GM18505 (cell line): ENCODE measurements around the gene ENPP6.

ENCODE experiments used
- ATAC-seq: cut with Tn5 transposase; IDR thresholded peaks from one replicate; pipeline ENCODE4 v1.9.1; 2021; ENCODE audit not compliant: unreplicated experiment
- POLR2A ChIP-seq: IDR thresholded peaks from 4 replicates; pipeline ENCODE4 v1.6.1; 2011; ENCODE audit warnings: borderline replicate concordance; ENCODE audit not compliant: insufficient read depth, insufficient read length; ENCODE audit errors: extremely low read depth

Gene ENPP6

DNA sequence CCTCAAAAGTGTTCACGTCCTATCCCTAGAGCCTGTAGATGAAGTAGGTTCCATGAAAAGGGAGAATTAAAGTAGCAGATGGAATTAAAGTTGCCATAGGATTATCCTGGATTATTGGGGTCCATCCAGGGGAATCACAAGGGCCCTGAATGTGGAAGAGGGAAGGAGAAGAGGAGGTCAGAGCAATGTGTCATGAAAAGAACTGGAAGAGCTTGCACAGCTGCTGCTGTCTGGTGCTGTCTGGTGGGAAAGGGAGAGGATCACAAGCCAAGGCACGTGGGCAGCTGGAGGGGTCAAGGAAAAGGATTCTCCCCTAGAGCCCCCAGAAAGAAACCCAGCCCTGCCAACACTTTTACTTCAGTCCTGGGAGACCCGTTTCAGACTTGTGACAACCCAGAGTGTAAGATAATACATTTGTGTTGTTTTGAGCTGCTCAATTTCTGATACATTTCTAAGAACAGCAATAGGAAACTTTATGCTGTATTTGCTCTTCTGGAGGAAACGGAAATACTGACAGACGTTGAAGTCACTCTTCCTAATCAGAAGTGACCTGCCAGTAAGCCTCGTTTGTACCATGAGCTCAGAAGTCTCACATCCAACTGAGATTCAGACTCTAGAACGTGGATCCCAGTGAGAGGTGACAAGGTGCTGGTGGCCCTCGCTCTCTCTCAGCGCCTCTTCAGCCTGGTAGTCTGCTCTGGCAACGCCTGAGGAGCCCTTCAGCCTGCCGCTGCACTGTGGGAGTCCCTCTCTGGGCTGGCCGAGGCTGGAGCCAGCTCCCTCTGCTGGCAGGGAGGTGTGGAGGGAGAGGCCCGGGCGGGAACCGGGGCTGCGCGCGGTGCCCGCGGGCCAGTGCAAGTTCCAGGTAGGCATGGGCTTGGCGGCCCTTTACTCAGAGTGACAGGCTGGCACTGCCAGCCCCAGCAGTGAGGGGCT lies 34.7 kb upstream of the ENPP6 start:
- no peak for TF ChIP-seq POLR2A
- no peak for ATAC-seq

GRCh38 chr4:184251670-184251980 lies 34.0 kb upstream of the ENPP6 start:
- no peak for ATAC-seq
- TF ChIP-seq POLR2A = no peak

DNA sequence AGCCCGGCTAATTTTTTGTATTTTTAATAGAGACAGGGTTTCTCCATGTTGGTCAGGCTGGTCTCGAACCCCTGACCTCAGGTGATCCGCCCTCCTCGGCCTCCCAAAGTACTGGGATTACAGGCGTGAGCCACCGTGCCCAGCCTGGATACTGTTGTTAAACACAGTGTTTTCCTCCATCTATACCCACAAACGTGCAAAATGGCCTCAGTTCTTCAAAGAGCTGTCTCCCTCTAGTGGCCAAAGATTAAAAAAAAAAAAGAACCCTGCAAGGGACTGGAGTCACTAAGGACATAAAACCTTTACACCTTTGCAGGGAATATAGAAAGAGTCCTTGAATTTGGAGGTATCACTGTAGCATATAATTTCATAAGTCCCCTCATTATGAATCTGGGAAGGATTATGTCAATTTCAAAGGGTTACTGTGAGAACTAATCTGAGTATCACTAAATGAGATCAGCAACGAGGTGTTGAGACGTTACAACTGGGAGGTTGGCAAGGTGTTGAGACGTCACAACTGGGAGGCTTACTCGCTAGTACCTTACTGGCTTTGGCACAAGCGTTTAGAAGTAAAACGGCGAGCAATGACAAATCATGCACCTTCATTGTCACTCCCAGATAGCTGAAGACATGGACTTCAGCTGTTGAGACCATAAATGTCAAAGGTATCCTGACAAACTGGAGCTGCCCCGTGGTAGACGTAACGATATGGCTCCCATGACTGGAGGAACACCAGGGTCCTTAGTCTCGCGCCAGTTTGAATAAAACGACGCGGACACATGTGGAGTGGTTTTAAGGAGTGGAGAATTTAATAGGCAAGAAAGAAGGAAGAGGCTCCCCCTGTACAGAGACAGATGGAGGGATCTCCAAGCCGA lies 33.4 kb upstream of the ENPP6 start:
- no peak for TF ChIP-seq POLR2A
- no peak for ATAC-seq

DNA sequence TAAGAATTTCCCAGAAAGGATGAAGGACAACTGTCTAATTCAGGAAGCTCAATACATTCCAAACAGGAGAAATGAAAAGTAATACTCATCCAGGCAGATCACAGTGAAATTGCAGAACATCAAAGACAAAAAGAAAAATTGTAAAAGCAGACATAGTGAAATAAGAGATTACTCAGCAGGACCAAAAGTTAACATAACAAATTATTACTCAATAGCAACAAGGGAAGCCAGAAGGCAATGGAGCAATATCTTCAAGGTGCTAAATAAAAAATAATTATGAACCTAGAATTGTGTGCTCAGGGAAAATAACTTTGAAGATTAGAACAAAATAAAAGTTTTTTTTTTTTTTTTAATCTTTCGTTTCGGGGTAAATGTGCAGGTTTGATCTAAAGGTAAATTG lies 30.5 kb upstream of the ENPP6 start:
- no peak for ATAC-seq
- no peak for TF ChIP-seq POLR2A

GRCh38 chr4:184247421-184247820 lies 29.7 kb upstream of the ENPP6 start:
- ATAC-seq = no peak
- TF ChIP-seq POLR2A = no peak

GRCh38 chr4:184246426-184246825 lies 28.8 kb upstream of the ENPP6 start:
- no peak for TF ChIP-seq POLR2A
- ATAC-seq = no peak

GRCh38 chr4:184238072-184238745 lies 20.5 kb upstream of the ENPP6 start:
- no peak for ATAC-seq
- TF ChIP-seq POLR2A = no peak

- no peak for ATAC-seq
- TF ChIP-seq POLR2A = no peak
These were observed 19.9 kb upstream of the ENPP6 start for GRCh38 chr4:184237612-184238011.

- TF ChIP-seq POLR2A = no peak
- no peak for ATAC-seq
These were observed 17.9 kb upstream of the ENPP6 start for GRCh38 chr4:184235526-184235925.

GRCh38 chr4:184234155-184234554 lies 16.5 kb upstream of the ENPP6 start:
- no peak for ATAC-seq

GRCh38 chr4:184232975-184233374 lies 15.3 kb upstream of the ENPP6 start:
- ATAC-seq = no peak
- no peak for TF ChIP-seq POLR2A

More at GRCh38 chr4:184234155-184234554, 16.5 kb upstream of the ENPP6 start:
- TF ChIP-seq POLR2A = no peak

DNA sequence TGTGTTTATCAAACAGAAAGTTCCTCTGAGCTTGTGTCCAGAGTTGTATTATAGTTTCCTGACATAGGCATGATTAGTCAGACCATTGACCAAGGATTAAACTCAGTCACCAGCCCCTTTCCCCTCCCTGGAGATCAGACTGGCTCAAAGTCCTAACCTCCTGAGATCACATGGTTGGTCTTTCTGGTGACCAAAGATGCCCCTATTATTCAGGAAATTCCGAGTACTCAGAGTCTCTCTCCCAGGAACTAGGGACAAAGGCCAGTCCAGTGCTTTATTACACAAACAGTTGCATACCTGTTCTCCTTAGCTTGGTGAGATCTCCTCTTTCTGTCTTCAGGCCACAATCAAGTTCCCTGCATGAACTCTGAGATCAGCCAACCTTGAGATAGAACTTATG lies 14.5 kb upstream of the ENPP6 start:
- ATAC-seq = no peak
- TF ChIP-seq POLR2A = no peak

DNA sequence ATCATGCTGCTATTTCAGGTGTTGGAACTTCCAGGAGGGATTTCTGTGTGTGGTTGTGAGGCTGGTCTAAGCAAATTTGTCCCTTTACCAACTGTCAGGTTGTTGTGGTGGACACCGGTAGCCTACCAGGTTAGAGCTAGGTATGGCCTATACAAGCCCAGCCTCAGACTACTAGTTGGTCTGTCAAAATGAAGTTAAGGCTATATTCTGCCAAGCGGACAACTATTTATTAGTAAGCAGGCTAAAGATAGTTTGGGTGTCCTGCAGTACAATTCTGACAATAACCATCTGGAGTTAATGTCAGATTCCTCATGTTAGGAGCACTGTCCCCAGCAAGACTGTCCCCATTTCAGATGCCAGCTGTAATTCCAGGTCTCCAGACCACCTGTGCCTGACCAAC lies 13.9 kb upstream of the ENPP6 start:
- no peak for TF ChIP-seq POLR2A
- no peak for ATAC-seq
